ENCODE results near the gene TTF2. TPM values are rescaled to one million over a fixed set of nuclear protein-coding genes. Genes with fewer than 3 reads are reported as not detected.

TTF2 gene
- total RNA-seq, 4 donors from 2014 or later: 6.6 to 12.8 (median 9.0) TPM

GRCh38 chr1:117047271-117047670 is 12.9 kb upstream of the TTF2 start:
- 86% methylated on average over 2 of the region's 2 CpGs for WGBS

GRCh38 chr1:117049857-117050256 is 10.3 kb upstream of the TTF2 start:
- H3K27ac ChIP-seq (replicated peaks in 1 of 4): no peak overlapping the region
- DNase-seq (ENCODE audit: extremely low spot score): no peak
- no peaks in the 10 kb centered on the region for H3K27me3 ChIP-seq

More at GRCh38 chr1:117047271-117047670, 12.9 kb upstream of the TTF2 start:
- H3K27ac ChIP-seq (replicated peaks in 1 of 4): no peak overlapping the region
- no peaks in the 10 kb centered on the region for H3K27me3 ChIP-seq
- intact Hi-C loops (cut with DNase I): no loop called here
- H3K9me3 ChIP-seq: no peaks in the 10 kb centered on the region
- H3K36me3 ChIP-seq: no peaks in the 10 kb centered on the region
- no peak overlapping the region for H3K4me3 ChIP-seq
- no peak for DNase-seq (ENCODE audit: extremely low spot score)
- peaks cover 0 to 5% (median 2%) of the 10 kb centered on the region in 4 donors for H3K4me1 ChIP-seq
- TF ChIP-seq EP300 (IDR thresholded peaks at IDR 0.05) (no peak), POLR2A (IDR thresholded peaks at IDR 0.05; ENCODE audit: low read depth) (no peak)

GRCh38 chr1:117051224-117052064 is 8.7 kb upstream of the TTF2 start:
- no peak for TF ChIP-seq POLR2AphosphoS5 (IDR thresholded peaks at IDR 0.05)
- TF ChIP-seq POLR2A (IDR thresholded peaks at IDR 0.05; ENCODE audit: low read depth): no peak
- TF ChIP-seq EP300 (IDR thresholded peaks at IDR 0.05): no peak
- 57% methylated on average over 8 of the region's 8 CpGs for WGBS
- H3K27ac ChIP-seq (replicated peaks in 1 of 4): peak overlapping the region in 1 of 4 donors; percentile 8
- no peaks in the 10 kb centered on the region for H3K36me3 ChIP-seq
- intact Hi-C loops (cut with DNase I): no loop called here
- no peak for DNase-seq (ENCODE audit: extremely low spot score)
- H3K4me3 ChIP-seq: peak overlapping the region in 3 of 4 donors; percentile 7 to 18 (median 11)
- no peaks in the 10 kb centered on the region for H3K9me3 ChIP-seq
- H3K4me1 ChIP-seq: peaks cover 0 to 5% (median 2%) of the 10 kb centered on the region in 4 donors
- H3K27me3 ChIP-seq: no peaks in the 10 kb centered on the region

More at GRCh38 chr1:117049857-117050256, 10.3 kb upstream of the TTF2 start:
- Histone ChIP-seq H3K9me3 (no peaks in the 10 kb centered on the region), H3K4me3 (no peak overlapping the region), H3K36me3 (no peaks in the 10 kb centered on the region), H3K4me1 (peaks cover 0 to 5% (median 2%) of the 10 kb centered on the region in 4 donors)
- TF ChIP-seq EP300 (IDR thresholded peaks at IDR 0.05) (no peak), POLR2A (IDR thresholded peaks at IDR 0.05; ENCODE audit: low read depth) (no peak), CTCF (IDR thresholded peaks at IDR 0.05) (no peak)
- intact Hi-C loops (cut with DNase I): no loop called here
- 81% methylated on average over 5 of the region's 5 CpGs for WGBS

- no peak for DNase-seq (ENCODE audit: extremely low spot score)
- Histone ChIP-seq H3K27me3 (no peaks in the 10 kb centered on the region), H3K27ac (replicated peaks in 1 of 4) (no peak overlapping the region), H3K9me3 (no peaks in the 10 kb centered on the region), H3K36me3 (no peaks in the 10 kb centered on the region), H3K4me1 (peaks cover under 1 to 7% (median 2%) of the 10 kb centered on the region in 4 donors), H3K4me3 (no peak overlapping the region)
- intact Hi-C loops (cut with DNase I): loop anchor here (2.0 kb wide), 1 partner anchor 317 kb away; no protein-coding TSS in a partner anchor
- TF ChIP-seq POLR2A (IDR thresholded peaks at IDR 0.05; ENCODE audit: low read depth) (no peak), CTCF (IDR thresholded peaks at IDR 0.05) (no peak), POLR2AphosphoS5 (IDR thresholded peaks at IDR 0.05) (no peak), EP300 (IDR thresholded peaks at IDR 0.05) (no peak)
These were observed 6.1 kb upstream of the TTF2 start for GRCh38 chr1:117054068-117054467.

- intact Hi-C loops (cut with DNase I): loop anchor here (5.0 kb wide), 2 partner anchors 147 to 487 kb away; partner anchors contain the start of gene CD58
- H3K36me3 ChIP-seq: no peaks in the 10 kb centered on the region
- no peak for TF ChIP-seq CTCF (IDR thresholded peaks at IDR 0.05)
- no peak for TF ChIP-seq POLR2A (IDR thresholded peaks at IDR 0.05; ENCODE audit: low read depth)
- no peak for TF ChIP-seq EP300 (IDR thresholded peaks at IDR 0.05)
- peak overlapping the region in 2 of 4 donors; percentile 68 to 77 for H3K4me3 ChIP-seq
- 39% methylated on average over 4 of the region's 4 CpGs for WGBS
- no peaks in the 10 kb centered on the region for H3K27me3 ChIP-seq
- H3K9me3 ChIP-seq: no peaks in the 10 kb centered on the region
- H3K27ac ChIP-seq (replicated peaks in 1 of 4): no peak overlapping the region
- DNase-seq (ENCODE audit: extremely low spot score): no peak
- peaks cover 14 to 16% (median 15%) of the 10 kb centered on the region in 4 donors for H3K4me1 ChIP-seq
These were observed 1.3 kb upstream of the TTF2 start for GRCh38 chr1:117058810-117059209.
